Measurements from ENCODE around the gene CHPT1. TPM values are rescaled to one million over a fixed set of nuclear protein-coding genes. Genes with fewer than 3 reads are reported as not detected.

CHPT1 gene
- total RNA-seq, 1 donor from 2014 or later: 38.1 TPM

DNA sequence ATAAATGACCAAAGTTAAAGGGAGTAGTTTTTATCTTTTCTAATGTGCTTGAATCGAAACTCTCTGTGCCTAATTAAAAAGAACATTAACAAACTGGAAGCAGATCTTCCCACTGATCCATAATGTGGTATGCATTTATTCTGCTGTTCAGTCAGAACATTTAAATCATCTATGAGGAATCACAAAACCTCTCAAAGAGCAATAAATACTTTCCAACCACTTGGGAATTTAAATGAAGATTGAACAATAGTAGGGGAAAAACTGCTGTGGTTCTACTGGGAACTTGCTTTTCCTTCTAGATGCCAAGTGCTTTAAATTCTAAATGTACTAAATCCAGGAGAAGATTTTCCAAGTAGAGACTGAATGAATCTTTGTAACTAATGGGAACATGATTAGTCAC, 12.3 kb upstream of the CHPT1 start:
- no peak for DNase-seq

GRCh38 chr12:101686176-101686575, 11.3 kb upstream of the CHPT1 start:
- no peak for DNase-seq

GRCh38 chr12:101690544-101691098, 6.8 kb upstream of the CHPT1 start:
- no peak for DNase-seq

GRCh38 chr12:101691503-101692096, 5.8 kb upstream of the CHPT1 start:
- DNase-seq: no peak

- no peak for DNase-seq
These were observed 3.1 kb upstream of the CHPT1 start for GRCh38 chr12:101694297-101694848.

GRCh38 chr12:101694986-101695385, 2.5 kb upstream of the CHPT1 start:
- no peak for DNase-seq

- DNase-seq: no peak
These were observed 1.7 kb upstream of the CHPT1 start for GRCh38 chr12:101695706-101696105.

DNA sequence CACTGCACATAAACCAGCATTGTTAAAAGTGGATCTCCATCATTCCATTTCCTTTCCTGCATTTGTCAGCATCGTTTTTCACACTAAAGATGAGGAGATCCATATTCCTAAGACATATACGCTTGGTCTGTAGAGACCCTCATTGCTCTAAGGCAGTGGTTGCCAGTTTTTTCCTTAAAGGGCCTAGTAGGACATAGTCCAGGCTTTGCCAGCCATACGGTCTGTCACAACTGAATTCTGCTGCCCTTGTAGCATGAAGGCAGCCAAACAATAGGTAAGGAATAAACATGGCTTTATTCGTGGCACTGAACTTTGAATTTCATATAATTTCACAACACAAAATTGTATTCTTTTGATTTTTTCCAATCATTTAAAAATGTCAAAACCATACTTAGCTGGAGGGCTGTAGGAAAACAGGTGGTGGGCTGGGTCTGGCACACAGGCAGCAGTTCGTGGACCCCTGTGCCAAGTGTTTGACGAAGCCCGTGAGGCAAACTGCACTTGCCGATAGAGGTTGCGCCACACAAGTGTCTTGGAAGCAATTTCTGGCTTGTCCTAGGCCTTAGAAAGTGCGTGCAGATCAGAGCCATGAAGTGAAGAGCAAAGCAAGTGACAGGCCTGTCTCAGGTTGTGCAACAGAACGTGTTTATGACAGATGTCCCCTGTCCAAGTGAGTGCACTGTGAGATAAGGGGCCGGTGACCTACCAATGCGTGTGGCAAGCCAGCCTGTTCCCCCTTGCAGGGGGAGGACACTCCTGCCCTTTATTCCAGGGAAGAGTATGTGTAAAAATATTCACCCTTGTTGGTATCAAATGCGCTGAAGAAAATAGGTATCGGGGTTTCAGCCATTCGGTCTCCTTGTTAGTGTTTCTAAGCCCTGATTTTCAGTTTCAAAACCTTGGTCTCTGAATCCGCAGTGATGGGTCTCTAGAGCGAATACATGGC, 916 bp upstream of the CHPT1 start:
- peak; percentile 37 for DNase-seq

DNA sequence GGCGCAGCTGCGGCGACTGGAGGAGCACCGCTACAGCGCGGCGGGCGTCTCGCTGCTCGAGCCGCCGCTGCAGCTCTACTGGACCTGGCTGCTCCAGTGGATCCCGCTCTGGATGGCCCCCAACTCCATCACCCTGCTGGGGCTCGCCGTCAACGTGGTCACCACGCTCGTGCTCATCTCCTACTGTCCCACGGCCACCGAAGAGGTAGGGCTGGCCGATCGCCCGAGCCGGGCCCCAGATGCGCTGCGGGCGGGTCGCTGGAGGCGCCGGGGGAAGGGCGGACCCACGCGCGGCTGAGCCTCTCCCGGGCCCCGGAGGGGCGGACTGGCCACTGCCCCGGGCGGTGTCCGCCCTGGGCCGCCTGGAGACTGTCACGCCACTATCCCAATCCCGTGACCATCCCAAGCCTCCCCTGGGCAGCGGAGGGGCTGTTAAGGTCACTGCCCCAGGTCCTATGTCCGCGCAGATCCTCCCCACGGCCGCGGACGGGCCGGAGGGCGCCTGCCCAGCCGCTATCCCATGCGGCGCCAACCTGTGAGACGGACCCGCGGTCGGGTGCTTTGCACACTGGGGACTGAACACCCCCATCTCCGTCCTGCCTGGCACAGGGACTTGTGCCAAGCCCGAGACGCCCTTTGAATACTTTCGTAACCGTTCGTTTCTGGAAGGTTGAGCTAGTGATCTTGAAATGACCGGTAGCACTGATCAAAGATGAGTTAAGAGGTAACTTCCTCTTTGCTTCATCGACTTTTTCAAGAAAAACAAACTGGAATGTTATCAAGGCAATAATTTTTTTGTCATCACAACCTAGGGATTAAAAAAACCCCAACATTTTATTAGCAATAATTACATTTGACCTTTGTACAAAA, 725 bp downstream of the CHPT1 start:
- DNase-seq: peak; percentile 31

DNA sequence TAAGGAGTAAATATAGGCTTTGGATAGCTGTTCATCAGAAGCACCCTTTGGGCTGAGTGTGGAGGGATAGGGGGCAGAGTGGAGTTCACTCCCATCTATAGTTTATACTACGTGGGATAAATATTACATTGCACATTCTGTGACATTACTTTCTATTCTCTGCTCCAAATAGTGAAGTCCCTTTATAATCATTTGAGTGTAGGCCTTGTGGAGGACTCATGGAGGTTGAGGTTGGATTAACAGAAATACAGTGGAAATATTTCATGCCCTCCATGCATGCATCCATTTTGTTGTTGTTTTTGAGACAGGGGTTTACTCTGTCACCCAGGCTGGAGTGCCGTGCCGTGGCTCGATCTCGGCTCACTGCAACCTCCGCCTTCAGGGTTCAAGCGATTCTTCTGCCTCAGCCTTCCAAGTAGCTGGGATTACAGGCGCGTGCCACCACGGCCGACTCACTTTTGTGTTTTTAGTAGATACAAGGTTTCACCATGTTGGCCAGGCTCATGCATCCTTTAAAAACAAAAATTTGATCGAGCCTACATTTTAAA, 1.4 kb downstream of the CHPT1 start:
- no peak for DNase-seq

DNA sequence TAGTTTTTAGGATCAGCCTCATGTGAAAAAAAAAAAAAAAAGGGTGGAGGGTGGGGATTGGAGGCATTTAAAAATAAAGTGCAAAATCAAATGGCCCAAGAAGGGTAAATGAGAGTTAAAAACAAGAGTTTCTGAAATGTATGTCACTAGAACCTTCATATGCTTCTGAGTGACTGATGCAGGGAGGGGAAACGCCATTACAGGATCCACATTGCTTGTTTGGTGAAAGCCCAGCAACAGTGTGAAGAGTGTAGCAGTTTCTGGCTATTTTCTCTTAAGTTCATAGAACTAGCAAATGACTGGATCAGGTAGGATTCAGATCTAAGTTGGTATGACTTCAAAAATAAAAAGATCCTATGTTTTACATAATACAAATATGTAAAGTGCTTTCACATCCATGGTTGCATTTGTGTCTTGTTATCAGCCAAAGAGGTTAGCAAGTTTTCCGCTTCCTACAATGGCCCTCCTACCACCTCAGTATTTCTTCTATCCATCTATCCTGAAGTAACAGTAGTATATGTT, 2.9 kb downstream of the CHPT1 start:
- DNase-seq: no peak

- no peak for DNase-seq
These were observed 6.0 kb downstream of the CHPT1 start for GRCh38 chr12:101703487-101703886.

- DNase-seq: no peak
These were observed 9.0 kb downstream of the CHPT1 start for GRCh38 chr12:101706403-101706802.

DNA sequence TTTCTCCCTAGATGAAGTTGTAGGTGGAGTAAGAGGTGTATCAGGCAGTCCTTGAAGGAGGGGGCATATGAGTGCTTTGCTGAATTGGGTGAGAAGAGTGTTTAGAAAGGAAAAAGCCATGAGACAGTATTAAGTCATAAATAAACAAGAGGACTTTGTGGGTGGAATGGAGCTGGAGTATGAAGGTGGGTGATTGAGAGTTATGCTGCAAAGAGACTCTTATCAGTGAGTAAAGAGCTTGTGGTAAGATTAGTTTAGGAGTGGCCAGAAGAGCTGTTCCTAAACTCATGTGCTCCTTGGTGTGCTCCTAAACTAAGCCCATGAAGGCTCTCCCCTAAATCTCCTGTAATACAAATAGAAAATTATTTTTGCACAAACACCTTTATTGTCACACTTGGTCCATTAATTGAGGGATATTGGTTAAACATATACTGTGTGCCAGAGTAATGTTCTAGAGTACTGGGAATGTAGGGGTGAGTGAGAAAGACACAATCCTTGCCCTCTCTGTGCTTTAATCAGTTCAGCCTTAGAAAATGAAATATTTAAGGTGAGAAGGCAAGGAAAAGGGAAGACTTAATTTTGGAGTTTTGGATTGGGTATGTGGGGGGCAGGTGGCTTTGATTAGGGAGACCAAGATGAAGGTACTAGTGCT, 9.8 kb downstream of the CHPT1 start:
- DNase-seq: no peak

GRCh38 chr12:101710288-101710687, 12.8 kb downstream of the CHPT1 start:
- DNase-seq: no peak

DNA sequence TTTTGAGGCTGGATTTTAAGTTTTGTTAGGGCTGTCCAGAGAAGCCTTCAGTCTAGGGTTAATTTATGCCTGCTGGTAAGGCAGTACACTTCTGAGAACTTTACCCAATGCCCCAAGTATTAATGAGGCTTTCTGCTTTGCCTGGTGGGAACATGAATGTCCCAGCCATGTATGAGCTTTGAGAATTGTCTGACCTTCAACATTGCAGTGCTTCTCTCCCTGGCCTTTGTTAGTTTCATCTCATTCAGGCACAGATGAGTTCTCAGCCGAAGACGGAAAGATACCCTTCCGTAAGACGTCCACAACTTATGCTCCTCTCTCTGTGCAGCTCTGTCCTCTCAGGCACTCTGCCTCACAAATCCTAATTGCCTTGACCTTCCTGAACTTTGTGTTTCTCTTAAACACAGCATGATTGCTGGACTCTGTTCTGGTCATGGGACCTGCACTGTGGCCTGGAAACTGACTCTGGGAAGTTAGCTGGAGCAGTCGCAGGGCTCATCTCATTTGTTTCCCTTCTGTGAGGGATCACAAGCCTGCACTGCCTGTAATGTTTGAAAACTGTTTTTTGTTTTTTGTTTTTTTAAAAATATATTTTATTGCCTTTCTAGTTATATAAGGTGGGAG, 15.7 kb downstream of the CHPT1 start:
- DNase-seq: peak; percentile 5

GRCh38 chr12:101713930-101714329, 16.5 kb downstream of the CHPT1 start:
- DNase-seq: no peak

GRCh38 chr12:101714877-101715444, 17.5 kb downstream of the CHPT1 start:
- no peak for DNase-seq

DNA sequence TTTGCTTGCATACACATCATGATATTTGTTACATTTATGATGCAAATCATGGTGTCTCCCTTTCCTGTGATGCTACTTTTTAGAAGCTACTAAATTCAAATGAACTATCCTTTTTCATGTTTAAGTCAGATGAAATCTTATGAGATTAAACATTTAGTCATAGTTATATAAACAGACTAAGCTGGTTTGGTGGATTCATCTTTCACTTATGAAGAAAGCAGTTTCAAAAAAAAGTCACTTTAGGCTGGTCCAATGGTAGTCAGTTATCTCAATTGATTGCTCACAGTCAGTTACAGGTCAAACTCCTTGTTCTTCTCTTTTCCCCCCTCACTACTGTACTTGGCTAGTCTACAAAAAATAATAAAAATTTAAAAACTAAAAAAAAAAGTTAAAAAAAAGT, 22.1 kb downstream of the CHPT1 start:
- no peak for DNase-seq

GRCh38 chr12:101720118-101720517, 22.7 kb downstream of the CHPT1 start:
- DNase-seq: no peak
